ENCODE results near the gene ZNF644.

DNA sequence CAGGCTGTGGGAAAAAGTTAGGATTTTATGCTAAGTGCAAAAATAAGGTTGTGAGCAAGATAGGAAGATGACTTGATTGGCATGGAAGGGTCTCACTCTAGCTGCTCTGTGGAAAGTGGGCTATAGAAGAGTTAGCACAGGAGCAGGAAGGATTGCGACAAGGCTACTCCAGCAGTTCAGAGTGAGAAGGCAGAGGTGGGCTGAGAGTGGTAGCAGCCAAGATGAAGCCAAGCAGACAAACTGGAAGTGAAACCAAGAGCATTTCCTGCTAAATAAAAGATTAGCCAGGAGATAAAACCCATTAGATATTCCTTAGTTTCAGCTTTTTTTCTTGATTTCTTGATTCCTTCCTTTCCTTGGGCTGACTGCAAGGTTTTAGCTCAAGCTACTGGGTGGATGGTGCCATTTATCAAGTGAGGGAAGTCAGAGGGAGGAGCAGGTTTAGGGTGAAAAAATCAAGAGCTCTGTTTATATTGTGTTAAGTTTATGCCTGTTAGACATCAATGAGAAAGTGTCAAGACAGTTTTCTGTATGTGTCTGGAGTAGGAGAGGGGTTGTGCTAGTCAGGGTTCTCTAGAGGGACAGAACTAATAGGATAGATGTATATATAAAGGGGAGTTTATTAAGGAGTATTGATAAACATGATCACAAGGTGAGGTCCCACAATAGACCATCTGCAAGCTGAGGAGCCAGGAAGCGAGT, 33.1 kb upstream of the ZNF644 start:
- TF ChIP-seq, protein P1, sequence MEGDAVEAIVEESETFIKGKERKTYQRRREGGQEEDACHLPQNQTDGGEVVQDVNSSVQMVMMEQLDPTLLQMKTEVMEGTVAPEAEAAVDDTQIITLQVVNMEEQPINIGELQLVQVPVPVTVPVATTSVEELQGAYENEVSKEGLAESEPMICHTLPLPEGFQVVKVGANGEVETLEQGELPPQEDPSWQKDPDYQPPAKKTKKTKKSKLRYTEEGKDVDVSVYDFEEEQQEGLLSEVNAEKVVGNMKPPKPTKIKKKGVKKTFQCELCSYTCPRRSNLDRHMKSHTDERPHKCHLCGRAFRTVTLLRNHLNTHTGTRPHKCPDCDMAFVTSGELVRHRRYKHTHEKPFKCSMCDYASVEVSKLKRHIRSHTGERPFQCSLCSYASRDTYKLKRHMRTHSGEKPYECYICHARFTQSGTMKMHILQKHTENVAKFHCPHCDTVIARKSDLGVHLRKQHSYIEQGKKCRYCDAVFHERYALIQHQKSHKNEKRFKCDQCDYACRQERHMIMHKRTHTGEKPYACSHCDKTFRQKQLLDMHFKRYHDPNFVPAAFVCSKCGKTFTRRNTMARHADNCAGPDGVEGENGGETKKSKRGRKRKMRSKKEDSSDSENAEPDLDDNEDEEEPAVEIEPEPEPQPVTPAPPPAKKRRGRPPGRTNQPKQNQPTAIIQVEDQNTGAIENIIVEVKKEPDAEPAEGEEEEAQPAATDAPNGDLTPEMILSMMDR (IDR thresholded peaks at IDR 0.05): no peak
- TF ChIP-seq POLR2A (IDR thresholded peaks at IDR 0.05) (no peak), POLR2AphosphoS5 (IDR thresholded peaks at IDR 0.05) (no peak)

Data from prostate gland (tissue), 2 donors.